Right renal cortex interstitium (tissue), 3 donors: ENCODE measurements around the gene CIAO3. TPM values are rescaled to one million over a fixed set of nuclear protein-coding genes. Genes with fewer than 3 reads are reported as not detected.
"Not testable (repeated sequence)": the region's sequence is repeated elsewhere in the genome, so short reads cannot be mapped to it uniquely, and the experiment has no call there.

Source experiments
- DNase-seq, 3 donors: peaks; one replicate each; pipeline ENCODE4 v3.0.0-alpha.2; 2013; ENCODE audit warnings: low read depth in 3 of 3, low spot score in 2 of 3
- polyA plus RNA-seq, 3 donors: library from polyadenylated mRNA; unstranded; fragments of 120-200 nt; gene quantifications; one replicate each; pipeline ENCODE4 v1.2.1, GENCODE V29; 2013; ENCODE audit not compliant: insufficient read length in 3 of 3

The CIAO3 gene
- polyA plus RNA-seq, 3 donors: 18.9 to 23.4 (median 22.8) TPM

- DNase-seq: no peak
Measured at GRCh38 chr16:776824-777223, 36.0 kb upstream of the CIAO3 start.

GRCh38 chr16:776298-776697 is 35.5 kb upstream of the CIAO3 start:
- DNase-seq: not testable (repeated sequence)

- no peak for DNase-seq
Measured at GRCh38 chr16:775236-775796, 34.5 kb upstream of the CIAO3 start.

GRCh38 chr16:774086-775001 is 33.5 kb upstream of the CIAO3 start:
- no peak for DNase-seq

- no peak for DNase-seq
Measured at GRCh38 chr16:772959-773358, 32.2 kb upstream of the CIAO3 start.

GRCh38 chr16:770411-770810 is 29.6 kb upstream of the CIAO3 start:
- DNase-seq: no peak

GRCh38 chr16:769934-770333 is 29.1 kb upstream of the CIAO3 start:
- no peak for DNase-seq

GRCh38 chr16:769184-769784 is 28.5 kb upstream of the CIAO3 start:
- DNase-seq: no peak

- DNase-seq: no peak
Measured at GRCh38 chr16:768428-768827, 27.6 kb upstream of the CIAO3 start.

- DNase-seq: no peak
Measured at GRCh38 chr16:767743-768235, 27.0 kb upstream of the CIAO3 start.

- DNase-seq: no peak
Measured at GRCh38 chr16:766820-767640, 26.2 kb upstream of the CIAO3 start.

GRCh38 chr16:766008-766819 is 25.4 kb upstream of the CIAO3 start:
- no peak for DNase-seq

GRCh38 chr16:765488-765865 is 24.7 kb upstream of the CIAO3 start:
- no peak for DNase-seq

GRCh38 chr16:764848-765487 is 24.2 kb upstream of the CIAO3 start:
- no peak for DNase-seq

- DNase-seq: no peak
Measured at GRCh38 chr16:764184-764750, 23.5 kb upstream of the CIAO3 start.

- DNase-seq: no peak
Measured at GRCh38 chr16:763369-764183, 22.8 kb upstream of the CIAO3 start.

GRCh38 chr16:762595-763268 is 21.9 kb upstream of the CIAO3 start:
- no peak for DNase-seq
